ENCODE measurements around the gene OR8B8. TPM values are rescaled to one million over a fixed set of nuclear protein-coding genes. Genes with fewer than 3 reads are reported as not detected.
"Not testable (repeated sequence)": the region's sequence is repeated elsewhere in the genome, so short reads cannot be mapped to it uniquely, and the experiment has no call there.

OR8B8 gene
- polyA plus RNA-seq, 1 donor from 2014 or later, result not detected

DNA sequence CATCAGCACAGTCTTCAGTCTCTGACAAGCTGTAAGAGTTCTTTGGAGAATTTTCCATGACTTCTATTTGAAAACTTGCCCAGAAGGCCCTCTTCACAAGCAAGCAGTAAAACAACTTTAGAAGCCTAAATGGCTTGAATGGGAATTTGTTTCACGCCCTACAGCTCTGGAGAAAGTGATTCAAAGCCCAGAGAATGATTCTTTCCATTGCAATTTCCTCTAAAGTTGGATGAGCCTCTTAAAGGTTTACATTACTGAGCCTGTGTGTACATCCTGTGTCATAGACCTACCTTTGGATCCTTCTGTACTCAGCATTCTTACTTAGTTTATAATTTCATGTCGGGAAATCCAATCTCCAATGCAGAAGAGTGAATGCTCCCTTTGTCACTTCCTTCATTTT is 39.9 kb downstream of the OR8B8 start:
- Histone ChIP-seq H3K36me3 (ENCODE audit: insufficient read depth, low read length) (no peaks in the 10 kb centered on the region), H3K9me3 (ENCODE audit: low read length) (no peaks in the 10 kb centered on the region), H3F3A (ENCODE audit: insufficient read depth, low read length, poor library complexity, severe bottlenecking) (no peaks in the 10 kb centered on the region), H3K27ac (ENCODE audit: low read length) (no peak overlapping the region), H3K4me2 (ENCODE audit: low read length) (no peak overlapping the region), H4K20me1 (ENCODE audit: insufficient read depth) (no peaks in the 10 kb centered on the region), H3K9ac (ENCODE audit: low read length) (no peak overlapping the region), H3K4me3 (ENCODE audit: low read length) (no peak overlapping the region), H3K79me2 (replicated peaks; ENCODE audit: insufficient read depth, low read length) (no peaks in the 10 kb centered on the region), H3K9me2 (ENCODE audit: insufficient read depth, low read length) (no peaks in the 10 kb centered on the region), H2AFZ (ENCODE audit: low read depth, low read length) (no peak overlapping the region), H3K27me3 (ENCODE audit: insufficient read depth, low read depth, low read length) (no peaks in the 10 kb centered on the region)
- TF ChIP-seq, protein P1, sequence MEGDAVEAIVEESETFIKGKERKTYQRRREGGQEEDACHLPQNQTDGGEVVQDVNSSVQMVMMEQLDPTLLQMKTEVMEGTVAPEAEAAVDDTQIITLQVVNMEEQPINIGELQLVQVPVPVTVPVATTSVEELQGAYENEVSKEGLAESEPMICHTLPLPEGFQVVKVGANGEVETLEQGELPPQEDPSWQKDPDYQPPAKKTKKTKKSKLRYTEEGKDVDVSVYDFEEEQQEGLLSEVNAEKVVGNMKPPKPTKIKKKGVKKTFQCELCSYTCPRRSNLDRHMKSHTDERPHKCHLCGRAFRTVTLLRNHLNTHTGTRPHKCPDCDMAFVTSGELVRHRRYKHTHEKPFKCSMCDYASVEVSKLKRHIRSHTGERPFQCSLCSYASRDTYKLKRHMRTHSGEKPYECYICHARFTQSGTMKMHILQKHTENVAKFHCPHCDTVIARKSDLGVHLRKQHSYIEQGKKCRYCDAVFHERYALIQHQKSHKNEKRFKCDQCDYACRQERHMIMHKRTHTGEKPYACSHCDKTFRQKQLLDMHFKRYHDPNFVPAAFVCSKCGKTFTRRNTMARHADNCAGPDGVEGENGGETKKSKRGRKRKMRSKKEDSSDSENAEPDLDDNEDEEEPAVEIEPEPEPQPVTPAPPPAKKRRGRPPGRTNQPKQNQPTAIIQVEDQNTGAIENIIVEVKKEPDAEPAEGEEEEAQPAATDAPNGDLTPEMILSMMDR (IDR thresholded peaks at IDR 0.05; ENCODE audit: poor library complexity, severe bottlenecking), result no peak

DNA sequence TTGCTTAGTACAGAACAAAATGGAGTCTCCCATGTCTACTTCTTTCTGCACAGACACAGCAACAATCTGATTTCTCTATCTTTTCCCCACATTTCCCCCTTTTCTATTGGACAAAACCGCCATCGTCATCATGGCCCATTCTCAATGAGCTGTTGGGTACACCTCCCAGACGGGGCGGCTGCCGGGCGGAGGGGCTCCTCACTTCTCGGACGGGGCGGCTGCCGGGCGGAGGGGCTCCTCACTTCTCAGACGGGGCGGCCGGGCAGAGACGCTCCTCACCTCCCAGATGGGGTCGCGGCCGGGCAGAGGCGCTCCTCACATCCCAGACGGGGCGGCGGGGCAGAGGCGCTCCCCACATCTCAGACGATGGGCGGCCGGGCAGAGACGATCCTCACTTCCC is 42.3 kb downstream of the OR8B8 start:
- not testable (repeated sequence) for H3K27me3 ChIP-seq (ENCODE audit: insufficient read depth, low read depth, low read length); H3F3A ChIP-seq (ENCODE audit: insufficient read depth, low read length, poor library complexity, severe bottlenecking); H3K9me2 ChIP-seq (ENCODE audit: insufficient read depth, low read length); H2AFZ ChIP-seq (ENCODE audit: low read depth, low read length); H3K9me3 ChIP-seq (ENCODE audit: low read length); H3K27ac ChIP-seq (ENCODE audit: low read length); H3K4me2 ChIP-seq (ENCODE audit: low read length); H3K4me3 ChIP-seq (ENCODE audit: low read length); H3K9ac ChIP-seq (ENCODE audit: low read length); H3K36me3 ChIP-seq (ENCODE audit: insufficient read depth, low read length); H4K20me1 ChIP-seq (ENCODE audit: insufficient read depth); H3K79me2 ChIP-seq (replicated peaks; ENCODE audit: insufficient read depth, low read length)

DNA sequence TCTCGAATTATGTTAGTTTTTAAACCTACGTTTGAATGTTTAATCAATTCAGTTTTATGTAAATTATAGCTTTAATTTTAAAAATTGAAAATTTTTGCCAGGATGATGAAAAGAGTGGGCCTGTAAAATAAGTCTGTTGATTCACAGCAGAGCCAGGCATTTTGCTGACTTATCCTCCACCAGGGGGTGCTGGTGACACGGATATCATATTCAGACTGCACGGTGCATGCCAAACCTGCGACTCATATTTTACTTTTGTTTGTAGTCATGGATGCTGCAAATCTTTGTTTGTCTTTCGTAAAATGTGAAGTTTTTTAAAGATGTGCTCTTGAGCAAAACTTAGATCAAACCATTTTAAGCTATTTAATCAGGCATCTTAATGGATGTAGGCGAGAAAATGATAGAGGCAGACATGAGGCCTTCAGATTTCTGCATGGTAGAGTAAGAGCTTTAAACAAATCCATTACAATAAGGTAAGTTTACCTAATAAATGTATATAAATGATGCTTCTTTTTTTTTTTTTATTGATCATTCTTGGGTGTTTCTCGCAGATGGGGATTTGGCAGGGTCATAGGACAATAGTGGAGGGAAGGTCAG is 43.1 kb downstream of the OR8B8 start:
- H3K27ac ChIP-seq (ENCODE audit: low read length), result no peak overlapping the region
- H3K27me3 ChIP-seq (ENCODE audit: insufficient read depth, low read depth, low read length), result no peaks in the 10 kb centered on the region

More for the DNA sequence above, 43.1 kb downstream of the OR8B8 start:
- Histone ChIP-seq H3F3A (ENCODE audit: insufficient read depth, low read length, poor library complexity, severe bottlenecking) (no peaks in the 10 kb centered on the region), H3K79me2 (replicated peaks; ENCODE audit: insufficient read depth, low read length) (no peaks in the 10 kb centered on the region), H3K9me2 (ENCODE audit: insufficient read depth, low read length) (no peaks in the 10 kb centered on the region), H4K20me1 (ENCODE audit: insufficient read depth) (no peaks in the 10 kb centered on the region), H3K9me3 (ENCODE audit: low read length) (no peaks in the 10 kb centered on the region), H3K4me2 (ENCODE audit: low read length) (no peak overlapping the region), H2AFZ (ENCODE audit: low read depth, low read length) (no peak overlapping the region), H3K36me3 (ENCODE audit: insufficient read depth, low read length) (no peaks in the 10 kb centered on the region), H3K4me3 (ENCODE audit: low read length) (no peak overlapping the region), H3K9ac (ENCODE audit: low read length) (no peak overlapping the region)
- TF ChIP-seq POLR2AphosphoS5 (IDR thresholded peaks at IDR 0.05) (no peak), EZH2 (IDR thresholded peaks at IDR 0.05; ENCODE audit: borderline replicate concordance, insufficient read depth, low read length, poor library complexity, severe bottlenecking) (no peak), RAD21 (conservative IDR thresholded peaks at IDR 0.05) (peak; percentile 54), TAF1 (IDR thresholded peaks at IDR 0.05; ENCODE audit: low read depth) (no peak), SMC3 (conservative IDR thresholded peaks at IDR 0.05; ENCODE audit: poor library complexity) (peak; percentile 50)
- TF ChIP-seq, protein P2, sequence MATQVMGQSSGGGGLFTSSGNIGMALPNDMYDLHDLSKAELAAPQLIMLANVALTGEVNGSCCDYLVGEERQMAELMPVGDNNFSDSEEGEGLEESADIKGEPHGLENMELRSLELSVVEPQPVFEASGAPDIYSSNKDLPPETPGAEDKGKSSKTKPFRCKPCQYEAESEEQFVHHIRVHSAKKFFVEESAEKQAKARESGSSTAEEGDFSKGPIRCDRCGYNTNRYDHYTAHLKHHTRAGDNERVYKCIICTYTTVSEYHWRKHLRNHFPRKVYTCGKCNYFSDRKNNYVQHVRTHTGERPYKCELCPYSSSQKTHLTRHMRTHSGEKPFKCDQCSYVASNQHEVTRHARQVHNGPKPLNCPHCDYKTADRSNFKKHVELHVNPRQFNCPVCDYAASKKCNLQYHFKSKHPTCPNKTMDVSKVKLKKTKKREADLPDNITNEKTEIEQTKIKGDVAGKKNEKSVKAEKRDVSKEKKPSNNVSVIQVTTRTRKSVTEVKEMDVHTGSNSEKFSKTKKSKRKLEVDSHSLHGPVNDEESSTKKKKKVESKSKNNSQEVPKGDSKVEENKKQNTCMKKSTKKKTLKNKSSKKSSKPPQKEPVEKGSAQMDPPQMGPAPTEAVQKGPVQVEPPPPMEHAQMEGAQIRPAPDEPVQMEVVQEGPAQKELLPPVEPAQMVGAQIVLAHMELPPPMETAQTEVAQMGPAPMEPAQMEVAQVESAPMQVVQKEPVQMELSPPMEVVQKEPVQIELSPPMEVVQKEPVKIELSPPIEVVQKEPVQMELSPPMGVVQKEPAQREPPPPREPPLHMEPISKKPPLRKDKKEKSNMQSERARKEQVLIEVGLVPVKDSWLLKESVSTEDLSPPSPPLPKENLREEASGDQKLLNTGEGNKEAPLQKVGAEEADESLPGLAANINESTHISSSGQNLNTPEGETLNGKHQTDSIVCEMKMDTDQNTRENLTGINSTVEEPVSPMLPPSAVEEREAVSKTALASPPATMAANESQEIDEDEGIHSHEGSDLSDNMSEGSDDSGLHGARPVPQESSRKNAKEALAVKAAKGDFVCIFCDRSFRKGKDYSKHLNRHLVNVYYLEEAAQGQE (IDR thresholded peaks at IDR 0.05; ENCODE audit: borderline replicate concordance), result no peak
- TF ChIP-seq, protein P1 (IDR thresholded peaks at IDR 0.05; ENCODE audit: poor library complexity, severe bottlenecking), result peak; percentile 48
